GM23248 (cell line): ENCODE results near the gene RCSD1. TPM values are rescaled to one million over a fixed set of nuclear protein-coding genes. Genes with fewer than 3 reads are reported as not detected.

Experiments
- DNase-seq: peaks from one replicate; pipeline ENCODE4 v3.0.0-alpha.2; 2015
- H2AFZ ChIP-seq: fragments of 200-600 bp; sonication (generic); 2 replicates; pipeline ENCODE4 v1.6.1; 2016; ENCODE audit warnings: antibody characterized with exemption
- H3F3A ChIP-seq: fragments of 200-600 bp; sonication (generic); 2 replicates; pipeline ENCODE4 v1.6.1; 2016; ENCODE audit warnings: mild to moderate bottlenecking, antibody characterized with exemption, mixed run types; ENCODE audit not compliant: insufficient read depth
- H3K27ac ChIP-seq: fragments of 200-600 bp; sonication (generic); 2 replicates; pipeline ENCODE4 v1.5.1; 2016; ENCODE audit warnings: mild to moderate bottlenecking
- H3K27me3 ChIP-seq: fragments of 200-600 bp; sonication (generic); replicated peaks from 2 replicates; pipeline ENCODE4 v1.6.1; 2016; ENCODE audit warnings: mild to moderate bottlenecking; ENCODE audit not compliant: insufficient read depth
- H3K36me3 ChIP-seq: fragments of 200-600 bp; sonication (generic); 2 replicates; pipeline ENCODE4 v1.6.1; 2016; ENCODE audit warnings: low read depth, mild to moderate bottlenecking
- H3K4me1 ChIP-seq: fragments of 200-600 bp; sonication (generic); 2 replicates; pipeline ENCODE4 v1.6.1; 2016; ENCODE audit warnings: mild to moderate bottlenecking; ENCODE audit not compliant: insufficient read depth
- H3K4me2 ChIP-seq: fragments of 200-600 bp; sonication (generic); one replicate; pipeline ENCODE4 v1.6.1; 2016; ENCODE audit warnings: mild to moderate bottlenecking; ENCODE audit not compliant: unreplicated experiment
- H3K4me3 ChIP-seq: fragments of 200-600 bp; sonication (generic); 2 replicates; pipeline ENCODE4 v1.5.1; 2016; ENCODE audit warnings: mild to moderate bottlenecking
- H3K79me2 ChIP-seq: fragments of 200-600 bp; sonication (generic); 2 replicates; pipeline ENCODE4 v1.6.1; 2016; ENCODE audit warnings: mild to moderate bottlenecking; ENCODE audit not compliant: insufficient read depth
- H3K9ac ChIP-seq: fragments of 200-600 bp; sonication (generic); 2 replicates; pipeline ENCODE4 v1.6.1; 2016; ENCODE audit warnings: mild to moderate bottlenecking
- H3K9me2 ChIP-seq: fragments of 200-600 bp; sonication (generic); 2 replicates; pipeline ENCODE4 v1.6.1; 2016; ENCODE audit warnings: mixed run types, mild to moderate bottlenecking, moderate library complexity; ENCODE audit not compliant: insufficient read depth
- H3K9me3 ChIP-seq: fragments of 200-600 bp; sonication (generic); one replicate; pipeline ENCODE4 v1.6.1; 2017; ENCODE audit warnings: low read depth
- H4K20me1 ChIP-seq: fragments of 200-600 bp; sonication (generic); 2 replicates; pipeline ENCODE4 v1.6.0; 2016; ENCODE audit not compliant: insufficient read depth
- EZH2 ChIP-seq: fragments of 200-600 bp; sonication (generic); IDR thresholded peaks from 2 replicates; pipeline ENCODE4 v1.6.1; 2018; ENCODE audit warnings: antibody characterized with exemption, mild to moderate bottlenecking; ENCODE audit not compliant: insufficient read depth, poor library complexity, severe bottlenecking
- EZH2phosphoT487 ChIP-seq: fragments of 200-600 bp; sonication (generic); IDR thresholded peaks from 2 replicates; pipeline ENCODE4 v1.6.1; 2018; ENCODE audit warnings: antibody characterized with exemption, moderate library complexity, mild to moderate bottlenecking, low read depth; ENCODE audit not compliant: insufficient read depth
- WGBS, 2 experiments: methylation state at CpG; one replicate each; pipeline ENCODE4 v1.1.6; 2015 to 2017; ENCODE audit warnings: low lambda C conversion rate in 2 of 2, low coverage in 1 of 2; ENCODE audit errors: missing lambda C conversion rate in 2 of 2; 5-methylcytosine and 5-hydroxymethylcytosine counted together
- in situ Hi-C: fragments of 300-500 bp; cut with MboI; formaldehyde crosslinking; loops from 2 replicates; pipeline ENCODE4 v1.15.0; 2020
- polyA plus RNA-seq: library from polyadenylated mRNA; unstranded; fragments of >200 nt; fragmentation: Nextera tagmentation; extraction: Ambion mirVana; gene quantifications from 2 replicates; pipeline ENCODE4 v1.2.1, GENCODE V29; 2016
- total RNA-seq: library from RNA; depleted of rRNA; stranded (reverse); fragments of >200 nt; shearing (Covaris generic); gene quantifications from 2 replicates; pipeline ENCODE4 v1.2.3, GENCODE V29; 2014

RCSD1 gene
- total and polyA plus RNA-seq, 2 experiments from 2014 or later: 0.22 to 0.23 TPM

- in situ Hi-C loops: no loop called here
- H3K9me2 ChIP-seq: no peaks in the 10 kb centered on the region
- 1% methylated on average over 50 of the region's 50 CpGs for WGBS, 2 experiments
Measured at GRCh38 chr1:167714439-167715156, 84.6 kb downstream of the RCSD1 start.

GRCh38 chr1:167715157-167715999 is 85.3 kb downstream of the RCSD1 start:
- Histone ChIP-seq H3K9me2 (no peaks in the 10 kb centered on the region), H3K27ac (peak overlapping the region; percentile 90), H3K79me2 (no peaks in the 10 kb centered on the region), H3K4me3 (peak overlapping the region; percentile 97), H3K9ac (peak overlapping the region; percentile 91), H3K4me2 (peak overlapping the region; percentile 95), H3K36me3 (no peaks in the 10 kb centered on the region), H3F3A (peaks cover 16% of the 10 kb centered on the region), H3K27me3 (no peaks in the 10 kb centered on the region), H3K4me1 (peaks cover 10% of the 10 kb centered on the region), H3K9me3 (no peaks in the 10 kb centered on the region), H4K20me1 (no peaks in the 10 kb centered on the region), H2AFZ (peak overlapping the region; percentile 90)
- TF ChIP-seq EZH2phosphoT487: no peak
- TF ChIP-seq EZH2: no peak
- in situ Hi-C loops: no loop called here
- 1% methylated on average over 26 of the region's 26 CpGs for WGBS, 2 experiments
- DNase-seq: peak; percentile 85

More at GRCh38 chr1:167714439-167715156, 84.6 kb downstream of the RCSD1 start:
- Histone ChIP-seq H3K4me2 (peak overlapping the region; percentile 95), H3K9me3 (no peaks in the 10 kb centered on the region), H4K20me1 (no peaks in the 10 kb centered on the region), H3K36me3 (no peaks in the 10 kb centered on the region), H3K4me3 (peak overlapping the region; percentile 97), H3K27me3 (no peaks in the 10 kb centered on the region), H3K79me2 (no peaks in the 10 kb centered on the region), H3K27ac (peak overlapping the region; percentile 90), H2AFZ (peak overlapping the region; percentile 96), H3F3A (peaks cover 12% of the 10 kb centered on the region), H3K9ac (peak overlapping the region; percentile 91), H3K4me1 (peaks cover 10% of the 10 kb centered on the region)
- DNase-seq: peak; percentile 86
- no peak for TF ChIP-seq EZH2
- no peak for TF ChIP-seq EZH2phosphoT487

DNA sequence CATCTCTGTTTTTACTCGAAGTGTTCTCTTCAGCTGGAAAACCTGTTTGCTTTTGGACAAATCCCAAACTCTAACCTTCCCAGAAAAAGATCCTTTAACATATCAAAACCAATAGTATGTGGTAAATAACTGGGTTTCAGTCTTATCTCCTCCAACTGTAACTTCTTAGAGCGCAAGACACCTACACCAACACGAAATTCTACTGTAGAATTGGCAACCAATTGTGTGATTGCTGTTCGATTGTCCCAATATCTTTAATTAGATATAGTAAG is 85.9 kb downstream of the RCSD1 start:
- no peaks in the 10 kb centered on the region for H3K27me3 ChIP-seq
- peak overlapping the region; percentile 90 for H2AFZ ChIP-seq
- H3K79me2 ChIP-seq: no peaks in the 10 kb centered on the region
- H3K4me2 ChIP-seq: peak overlapping the region; percentile 95
- no peaks in the 10 kb centered on the region for H3K36me3 ChIP-seq
- H4K20me1 ChIP-seq: no peaks in the 10 kb centered on the region
- 1 to 2% methylated on average over 4 of the region's 4 CpGs for WGBS, 2 experiments
- no peaks in the 10 kb centered on the region for H3K9me3 ChIP-seq
- DNase-seq: no peak
- peaks cover 22% of the 10 kb centered on the region for H3F3A ChIP-seq
- in situ Hi-C loops: no loop called here
- TF ChIP-seq EZH2phosphoT487 (no peak), EZH2 (no peak)
- peak overlapping the region; percentile 91 for H3K9ac ChIP-seq
- peaks cover 14% of the 10 kb centered on the region for H3K4me1 ChIP-seq
- H3K27ac ChIP-seq: peak overlapping the region; percentile 18; the same call in 1 of the 2 replicates
- H3K4me3 ChIP-seq: peak overlapping the region; percentile 97
- H3K9me2 ChIP-seq: no peaks in the 10 kb centered on the region

- H2AFZ ChIP-seq: 0 out of 2 replicates have a peak overlapping the region, but pooled peaks have one; percentile 38
- in situ Hi-C loops: no loop called here
- H3K4me3 ChIP-seq: no peak overlapping the region
- H3K36me3 ChIP-seq: no peaks in the 10 kb centered on the region
- no peaks in the 10 kb centered on the region for H3K9me2 ChIP-seq
- peaks cover 15% of the 10 kb centered on the region for H3K4me1 ChIP-seq
- peaks cover 27% of the 10 kb centered on the region for H3F3A ChIP-seq
- H3K27ac ChIP-seq: no peak overlapping the region
- peak overlapping the region; percentile 34 for H3K4me2 ChIP-seq
- H3K9ac ChIP-seq: no peak overlapping the region
- H3K79me2 ChIP-seq: peaks cover 6% of the 10 kb centered on the region
- H3K9me3 ChIP-seq: no peaks in the 10 kb centered on the region
- no peaks in the 10 kb centered on the region for H3K27me3 ChIP-seq
- TF ChIP-seq EZH2phosphoT487 (no peak), EZH2 (no peak)
- H4K20me1 ChIP-seq: no peaks in the 10 kb centered on the region
- DNase-seq: peak; percentile 42
- 32 to 34% methylated on average over 3 of the region's 3 CpGs for WGBS, 2 experiments
Measured at GRCh38 chr1:167717351-167717750, 87.3 kb downstream of the RCSD1 start.
